Endodermal cell (in vitro differentiated cells): ENCODE results near the gene RNF149. TPM values are rescaled to one million over a fixed set of nuclear protein-coding genes. Genes with fewer than 3 reads are reported as not detected.

Experiments
- DNase-seq: peaks from one replicate; pipeline ENCODE4 v3.0.0-alpha.2; 2017
- H3K27ac ChIP-seq: 2 replicates; pipeline ENCODE4 v1.5.1; 2013; ENCODE audit warnings: mild to moderate bottlenecking, low read depth, low read length, moderate library complexity
- H3K27me3 ChIP-seq: 2 replicates; pipeline ENCODE4 v1.6.1; 2013; ENCODE audit warnings: mild to moderate bottlenecking, low read length, moderate library complexity; ENCODE audit not compliant: insufficient read depth, control insufficient read depth, poor library complexity, severe bottlenecking
- H3K36me3 ChIP-seq: 2 replicates; pipeline ENCODE4 v1.7.0; 2013; ENCODE audit warnings: mild to moderate bottlenecking, low read length, moderate library complexity; ENCODE audit not compliant: control insufficient read depth, insufficient read depth
- H3K4me1 ChIP-seq: one replicate; pipeline ENCODE4 v1.7.0; 2013; ENCODE audit warnings: low read length; ENCODE audit not compliant: control insufficient read depth, insufficient read depth
- H3K4me3 ChIP-seq: 2 replicates; pipeline ENCODE4 v1.5.1; 2013; ENCODE audit warnings: mild to moderate bottlenecking, low read length, moderate library complexity
- H3K9ac ChIP-seq: 2 replicates; pipeline ENCODE4 v1.6.1; 2013; ENCODE audit warnings: mild to moderate bottlenecking, low read length, moderate library complexity; ENCODE audit not compliant: poor library complexity, severe bottlenecking; ENCODE audit errors: extremely low read depth
- H3K9me3 ChIP-seq: 2 replicates; pipeline ENCODE4 v1.6.1; 2013; ENCODE audit warnings: mild to moderate bottlenecking, low read length, moderate library complexity; ENCODE audit not compliant: control insufficient read depth
- H3K27ac Mint-ChIP-seq: 2 replicates; pipeline ENCODE4 v1.8.0; 2020; ENCODE audit warnings: mixed read lengths
- H3K27me3 Mint-ChIP-seq: 2 replicates; pipeline ENCODE4 v1.8.0; 2021; ENCODE audit warnings: mild to moderate bottlenecking, mixed read lengths; ENCODE audit not compliant: insufficient read depth
- H3K36me3 Mint-ChIP-seq: 2 replicates; pipeline ENCODE4 v1.8.0; 2020; ENCODE audit warnings: low read depth, mixed read lengths
- H3K4me1 Mint-ChIP-seq: 2 replicates; pipeline ENCODE4 v1.8.0; 2020; ENCODE audit warnings: mixed read lengths
- H3K4me3 Mint-ChIP-seq: 2 replicates; pipeline ENCODE4 v1.8.0; 2020; ENCODE audit warnings: mild to moderate bottlenecking, moderate library complexity, mixed read lengths
- H3K9me3 Mint-ChIP-seq: 2 replicates; pipeline ENCODE4 v1.8.0; 2020; ENCODE audit warnings: mild to moderate bottlenecking, mixed read lengths
- WGBS, 2 experiments: methylation state at CpG; one replicate each; pipeline versions ENCODE4 v1.1.5 to v1.1.7; 2013; ENCODE audit warnings: missing lambda C conversion rate in 2 of 2, mixed read lengths in 1 of 2; ENCODE audit not compliant: insufficient coverage in 1 of 2, insufficient read length in 1 of 2; 5-methylcytosine and 5-hydroxymethylcytosine counted together
- total RNA-seq, 2 donors: library from RNA; stranded (reverse); fragmentation: NEBNext Ultra II Directional in 1 of 2; extraction: Animal tissue kit (Norgen Biotek cat#: 25700) in 1 of 2; gene quantifications; 2 replicates in 1 of 2; 3 replicates in 1 of 2; pipeline ENCODE4 v1.2.1, GENCODE V29; 2021
- TF ChIP-seq, protein P1 (sequence below): fragments of 200-600 bp; sonication (generic); conservative IDR thresholded peaks from 2 replicates; pipeline ENCODE4 v1.5.0; 2021; ENCODE audit warnings: antibody characterized with exemption, mild to moderate bottlenecking

The RNF149 gene
- total RNA-seq, 2 donors from 2014 or later = 26.4 to 36.3 TPM

DNA sequence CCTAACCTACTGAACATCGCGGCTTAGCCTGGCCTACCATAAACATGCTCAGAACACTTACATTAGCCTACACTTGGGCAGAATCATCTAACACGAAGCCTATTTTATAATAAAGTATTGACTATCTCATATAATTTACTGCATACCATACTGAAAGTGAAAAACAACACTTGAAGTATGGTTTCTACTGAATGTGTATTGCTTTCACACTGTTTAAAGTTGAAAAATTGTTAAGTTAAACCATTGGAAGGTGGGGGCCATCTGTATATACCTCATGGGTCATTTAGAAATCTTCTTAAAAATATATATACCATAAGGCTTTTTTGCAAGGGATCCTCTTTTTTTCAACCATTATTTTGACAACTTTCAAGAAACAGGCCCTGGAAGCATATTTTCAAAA lies 16.5 kb downstream of the RNF149 start:
- Histone ChIP-seq H3K9me3 (no peaks in the 10 kb centered on the region), H3K4me3 (no peak overlapping the region), H3K27ac (no peak overlapping the region), H3K9ac (no peak overlapping the region), H3K27me3 (no peaks in the 10 kb centered on the region), H3K36me3 (peaks cover 46% of the 10 kb centered on the region), H3K4me1 (no peaks in the 10 kb centered on the region)
- no peaks in the 10 kb centered on the region for H3K9me3 Mint-ChIP-seq
- no peak overlapping the region for H3K27ac Mint-ChIP-seq
- TF ChIP-seq, protein P1, sequence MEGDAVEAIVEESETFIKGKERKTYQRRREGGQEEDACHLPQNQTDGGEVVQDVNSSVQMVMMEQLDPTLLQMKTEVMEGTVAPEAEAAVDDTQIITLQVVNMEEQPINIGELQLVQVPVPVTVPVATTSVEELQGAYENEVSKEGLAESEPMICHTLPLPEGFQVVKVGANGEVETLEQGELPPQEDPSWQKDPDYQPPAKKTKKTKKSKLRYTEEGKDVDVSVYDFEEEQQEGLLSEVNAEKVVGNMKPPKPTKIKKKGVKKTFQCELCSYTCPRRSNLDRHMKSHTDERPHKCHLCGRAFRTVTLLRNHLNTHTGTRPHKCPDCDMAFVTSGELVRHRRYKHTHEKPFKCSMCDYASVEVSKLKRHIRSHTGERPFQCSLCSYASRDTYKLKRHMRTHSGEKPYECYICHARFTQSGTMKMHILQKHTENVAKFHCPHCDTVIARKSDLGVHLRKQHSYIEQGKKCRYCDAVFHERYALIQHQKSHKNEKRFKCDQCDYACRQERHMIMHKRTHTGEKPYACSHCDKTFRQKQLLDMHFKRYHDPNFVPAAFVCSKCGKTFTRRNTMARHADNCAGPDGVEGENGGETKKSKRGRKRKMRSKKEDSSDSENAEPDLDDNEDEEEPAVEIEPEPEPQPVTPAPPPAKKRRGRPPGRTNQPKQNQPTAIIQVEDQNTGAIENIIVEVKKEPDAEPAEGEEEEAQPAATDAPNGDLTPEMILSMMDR = no peak
- peaks cover 32% of the 10 kb centered on the region for H3K36me3 Mint-ChIP-seq
- no peaks in the 10 kb centered on the region for H3K27me3 Mint-ChIP-seq
- no peaks in the 10 kb centered on the region for H3K4me1 Mint-ChIP-seq
- no peak overlapping the region for H3K4me3 Mint-ChIP-seq
- no peak for DNase-seq
- 100% methylated on average over 3 of the region's 3 CpGs; no CpG with 5 or more reads in 1 of the 2 experiments for WGBS, 2 experiments

DNA sequence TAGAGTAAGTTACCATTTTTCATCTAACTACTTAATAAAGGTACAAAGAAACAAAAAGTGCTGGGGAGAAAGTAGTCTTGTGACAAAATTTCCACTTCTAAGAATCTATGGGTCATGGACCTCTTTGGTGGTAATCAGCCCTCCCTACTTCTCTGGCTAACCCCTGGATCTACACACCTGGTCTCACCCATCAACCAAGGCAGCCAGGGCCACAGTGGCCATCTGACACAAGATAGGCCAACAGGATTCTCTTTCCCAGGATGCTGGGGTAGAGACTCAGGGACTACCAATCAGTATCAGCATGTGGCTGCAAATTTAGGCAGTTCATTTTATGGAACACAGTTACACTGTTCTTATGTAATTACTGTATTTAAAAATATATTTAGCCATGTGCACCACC lies 17.8 kb downstream of the RNF149 start:
- Mint-ChIP-seq H3K36me3 (peaks cover 41% of the 10 kb centered on the region), H3K9me3 (no peaks in the 10 kb centered on the region), H3K4me3 (no peak overlapping the region), H3K4me1 (no peaks in the 10 kb centered on the region), H3K27me3 (no peaks in the 10 kb centered on the region), H3K27ac (no peak overlapping the region)
- TF ChIP-seq, protein P1 = no peak
- H3K4me3 ChIP-seq = no peak overlapping the region
- H3K4me1 ChIP-seq = no peaks in the 10 kb centered on the region
- no peak overlapping the region for H3K9ac ChIP-seq
- no peak for DNase-seq
- H3K9me3 ChIP-seq = no peaks in the 10 kb centered on the region
- H3K36me3 ChIP-seq = peaks cover 58% of the 10 kb centered on the region
- no peak overlapping the region for H3K27ac ChIP-seq
- H3K27me3 ChIP-seq = no peaks in the 10 kb centered on the region

DNA sequence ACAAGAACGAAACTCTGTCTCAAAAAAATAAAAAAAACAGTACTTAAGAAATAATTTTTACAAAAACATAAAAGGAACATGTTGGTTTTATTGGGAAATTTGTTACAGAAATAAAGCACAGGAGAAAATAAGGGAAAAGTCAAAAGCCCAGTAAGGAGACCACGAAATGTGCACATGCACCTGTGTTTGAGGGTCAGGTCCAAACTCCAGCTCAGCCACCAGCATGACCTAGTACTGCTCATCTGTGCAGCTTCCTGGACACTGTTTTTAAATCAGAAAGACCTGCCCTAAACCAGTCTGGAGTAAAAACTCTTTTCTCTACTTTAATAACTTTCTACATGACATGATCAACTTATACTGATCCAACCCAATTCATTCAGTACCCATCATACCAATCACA lies 21.2 kb downstream of the RNF149 start:
- H3K4me1 ChIP-seq = no peaks in the 10 kb centered on the region

More for the DNA sequence above, 21.2 kb downstream of the RNF149 start:
- 91 to 100% methylated on average over 1 of the region's 2 CpGs for WGBS, 2 experiments
- H3K27me3 Mint-ChIP-seq = no peaks in the 10 kb centered on the region
- H3K36me3 Mint-ChIP-seq = peaks cover 39% of the 10 kb centered on the region
- H3K36me3 ChIP-seq = peaks cover 65% of the 10 kb centered on the region
- no peak overlapping the region for H3K27ac ChIP-seq
- TF ChIP-seq, protein P1 = no peak
- H3K9me3 Mint-ChIP-seq = no peaks in the 10 kb centered on the region
- H3K27me3 ChIP-seq = no peaks in the 10 kb centered on the region
- H3K4me3 Mint-ChIP-seq = no peak overlapping the region
- no peak overlapping the region for H3K9ac ChIP-seq
- no peak overlapping the region for H3K4me3 ChIP-seq
- no peak for DNase-seq
- H3K9me3 ChIP-seq = no peaks in the 10 kb centered on the region
- no peak overlapping the region for H3K27ac Mint-ChIP-seq
- no peaks in the 10 kb centered on the region for H3K4me1 Mint-ChIP-seq
